SK-N-SH (cell line): ENCODE measurements around the gene BAIAP3.

Experiments used
- CHD2 ChIP-seq: fragments of 150-350 bp; IDR thresholded peaks from 2 replicates; pipeline ENCODE4 v1.6.1; 2018; ENCODE audit warnings: low read length; ENCODE audit not compliant: partially characterized antibody
- CTCF ChIP-seq: fragments of 200-600 bp; sonication (generic); IDR thresholded peaks from 2 replicates; pipeline ENCODE4 v1.6.1; 2017; ENCODE audit warnings: antibody characterized with exemption, mild to moderate bottlenecking, moderate library complexity
- FOXJ3 ChIP-seq: sonication (generic); formaldehyde crosslinking; IDR thresholded peaks from 2 replicates; pipeline ENCODE4 v1.5.1; 2020; ENCODE audit warnings: mild to moderate bottlenecking, missing genetic modification reagents
- FOXM1 ChIP-seq: IDR thresholded peaks from 2 replicates; pipeline ENCODE4 v1.4.0; 2012; ENCODE audit warnings: low read depth, mild to moderate bottlenecking
- MAX ChIP-seq: IDR thresholded peaks from 2 replicates; pipeline ENCODE4 v1.4.0; 2012; ENCODE audit warnings: low read depth
- MEF2A ChIP-seq: IDR thresholded peaks from 2 replicates; pipeline ENCODE4 v1.4.0; 2012; ENCODE audit warnings: low read depth, borderline replicate concordance
- POLR2AphosphoS5 ChIP-seq: IDR thresholded peaks from 2 replicates; pipeline ENCODE4 v1.6.1; 2012; ENCODE audit warnings: low read depth, low read length
- RAD21 ChIP-seq: IDR thresholded peaks from 2 replicates; pipeline ENCODE4 v1.6.1; 2012; ENCODE audit warnings: mild to moderate bottlenecking, low read length
- RCOR1 ChIP-seq: fragments of 150-350 bp; IDR thresholded peaks from 2 replicates; pipeline ENCODE4 v1.6.1; 2017; ENCODE audit warnings: antibody characterized with exemption, low read length
- SIN3A ChIP-seq: IDR thresholded peaks from 2 replicates; pipeline ENCODE4 v1.6.1; 2012; ENCODE audit warnings: low read depth, mild to moderate bottlenecking, low read length, moderate library complexity, borderline replicate concordance
- SMC3 ChIP-seq: IDR thresholded peaks from 2 replicates; pipeline ENCODE4 v1.6.1; 2012; ENCODE audit warnings: low read depth, low read length, improper control_type of control experiment
- TAF1 ChIP-seq: IDR thresholded peaks from 2 replicates; pipeline ENCODE4 v1.6.1; 2012; ENCODE audit warnings: low read depth, mild to moderate bottlenecking, low read length, moderate library complexity, borderline replicate concordance
- ZBTB33 ChIP-seq: IDR thresholded peaks from 2 replicates; pipeline ENCODE4 v1.4.0; 2012; ENCODE audit warnings: low read depth, borderline replicate concordance
- TF ChIP-seq, protein P1 (sequence below): fragments of 150-350 bp; IDR thresholded peaks from 2 replicates; pipeline ENCODE4 v1.6.1; 2017; ENCODE audit warnings: antibody characterized with exemption, low read length, low read depth, borderline replicate concordance

DNA sequence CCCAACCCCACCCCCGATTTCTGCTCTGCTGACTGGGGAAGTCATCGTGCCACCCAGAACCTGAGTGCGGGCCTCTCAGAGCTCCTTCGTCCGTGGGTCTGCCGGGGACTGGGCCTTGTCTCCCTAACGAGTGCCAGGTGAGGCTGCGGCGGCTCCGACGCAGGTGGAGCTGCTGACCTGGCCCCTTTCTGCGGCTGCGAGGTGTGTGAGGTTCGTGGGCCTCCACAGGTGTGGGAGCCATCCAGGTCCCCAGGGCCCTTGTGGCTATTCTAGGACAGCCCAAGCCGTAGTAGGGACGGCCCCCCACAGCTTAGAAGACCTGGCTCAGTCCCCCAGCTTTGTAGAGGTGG lies 21.0 kb upstream of the BAIAP3 start:
- TF ChIP-seq CTCF: no peak
- no peak for TF ChIP-seq POLR2AphosphoS5
- no peak for TF ChIP-seq SMC3
- no peak for TF ChIP-seq RAD21
- TF ChIP-seq TAF1: no peak
- TF ChIP-seq MAX: no peak
- TF ChIP-seq ZBTB33: no peak
- TF ChIP-seq RCOR1: no peak
- no peak for TF ChIP-seq CHD2
- TF ChIP-seq FOXM1: no peak
- no peak for TF ChIP-seq SIN3A
- no peak for TF ChIP-seq MEF2A
- TF ChIP-seq, protein P1, sequence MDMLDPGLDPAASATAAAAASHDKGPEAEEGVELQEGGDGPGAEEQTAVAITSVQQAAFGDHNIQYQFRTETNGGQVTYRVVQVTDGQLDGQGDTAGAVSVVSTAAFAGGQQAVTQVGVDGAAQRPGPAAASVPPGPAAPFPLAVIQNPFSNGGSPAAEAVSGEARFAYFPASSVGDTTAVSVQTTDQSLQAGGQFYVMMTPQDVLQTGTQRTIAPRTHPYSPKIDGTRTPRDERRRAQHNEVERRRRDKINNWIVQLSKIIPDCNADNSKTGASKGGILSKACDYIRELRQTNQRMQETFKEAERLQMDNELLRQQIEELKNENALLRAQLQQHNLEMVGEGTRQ: no peak
- TF ChIP-seq FOXJ3 (CRISPR knock-in tag): no peak
